GM19438 (cell line): Measurements from ENCODE around the gene FRG2C.
"Not testable (repeated sequence)": the region's sequence is repeated elsewhere in the genome, so short reads cannot be mapped to it uniquely, and the experiment has no call there.

Experiments
- ATAC-seq: cut with Tn5 transposase; IDR thresholded peaks from one replicate; pipeline ENCODE4 v1.9.1; 2021; ENCODE audit warnings: low read depth; ENCODE audit not compliant: unreplicated experiment

Gene FRG2C

GRCh38 chr3:75664028-75664427 is at the start of gene FRG2C:
TSS of gene FRG2C (plus strand) at chr3:75664328. CDS start at chr3:75664380, 52 bp downstream.
- ATAC-seq, result not testable (repeated sequence)

- not testable (repeated sequence) for ATAC-seq
Measured at GRCh38 chr3:75618666-75619305, 45.3 kb upstream of the FRG2C start.

GRCh38 chr3:75619481-75620031 is 44.6 kb upstream of the FRG2C start:
- ATAC-seq, result not testable (repeated sequence)

GRCh38 chr3:75621772-75622171 is 42.4 kb upstream of the FRG2C start:
- ATAC-seq, result not testable (repeated sequence)

GRCh38 chr3:75623656-75624055 is 40.5 kb upstream of the FRG2C start:
- not testable (repeated sequence) for ATAC-seq

- ATAC-seq, result not testable (repeated sequence)
Measured at GRCh38 chr3:75630887-75631535, 33.1 kb upstream of the FRG2C start.

- ATAC-seq, result no peak
Measured at GRCh38 chr3:75631541-75631940, 32.6 kb upstream of the FRG2C start.

GRCh38 chr3:75638947-75639346 is 25.2 kb upstream of the FRG2C start:
- not testable (repeated sequence) for ATAC-seq

GRCh38 chr3:75641107-75641517 is 23.0 kb upstream of the FRG2C start:
- not testable (repeated sequence) for ATAC-seq

- not testable (repeated sequence) for ATAC-seq
Measured at GRCh38 chr3:75643031-75643800, 20.9 kb upstream of the FRG2C start.

GRCh38 chr3:75645548-75645947 is 18.6 kb upstream of the FRG2C start:
- ATAC-seq, result not testable (repeated sequence)

- ATAC-seq, result no peak
Measured at GRCh38 chr3:75650191-75650590, 13.9 kb upstream of the FRG2C start.

GRCh38 chr3:75655101-75655904 is 8.8 kb upstream of the FRG2C start:
- not testable (repeated sequence) for ATAC-seq

- not testable (repeated sequence) for ATAC-seq
Measured at GRCh38 chr3:75655956-75656355, 8.2 kb upstream of the FRG2C start.

GRCh38 chr3:75658411-75659107 is 5.6 kb upstream of the FRG2C start:
- not testable (repeated sequence) for ATAC-seq

GRCh38 chr3:75659108-75659433 is 5.1 kb upstream of the FRG2C start:
- ATAC-seq, result not testable (repeated sequence)

GRCh38 chr3:75665626-75666025 is 1.5 kb downstream of the FRG2C start:
- ATAC-seq, result not testable (repeated sequence)

GRCh38 chr3:75667757-75668701 is 3.9 kb downstream of the FRG2C start:
- not testable (repeated sequence) for ATAC-seq
